ENCODE data around the gene SELENON.
A peak's percentile ranks its signal among the peaks of the same experiment; 100 is the strongest.

The SELENON gene

GRCh38 chr1:25770541-25771220, 29.3 kb upstream of the SELENON start:
- DNase-seq, result no peak

DNA sequence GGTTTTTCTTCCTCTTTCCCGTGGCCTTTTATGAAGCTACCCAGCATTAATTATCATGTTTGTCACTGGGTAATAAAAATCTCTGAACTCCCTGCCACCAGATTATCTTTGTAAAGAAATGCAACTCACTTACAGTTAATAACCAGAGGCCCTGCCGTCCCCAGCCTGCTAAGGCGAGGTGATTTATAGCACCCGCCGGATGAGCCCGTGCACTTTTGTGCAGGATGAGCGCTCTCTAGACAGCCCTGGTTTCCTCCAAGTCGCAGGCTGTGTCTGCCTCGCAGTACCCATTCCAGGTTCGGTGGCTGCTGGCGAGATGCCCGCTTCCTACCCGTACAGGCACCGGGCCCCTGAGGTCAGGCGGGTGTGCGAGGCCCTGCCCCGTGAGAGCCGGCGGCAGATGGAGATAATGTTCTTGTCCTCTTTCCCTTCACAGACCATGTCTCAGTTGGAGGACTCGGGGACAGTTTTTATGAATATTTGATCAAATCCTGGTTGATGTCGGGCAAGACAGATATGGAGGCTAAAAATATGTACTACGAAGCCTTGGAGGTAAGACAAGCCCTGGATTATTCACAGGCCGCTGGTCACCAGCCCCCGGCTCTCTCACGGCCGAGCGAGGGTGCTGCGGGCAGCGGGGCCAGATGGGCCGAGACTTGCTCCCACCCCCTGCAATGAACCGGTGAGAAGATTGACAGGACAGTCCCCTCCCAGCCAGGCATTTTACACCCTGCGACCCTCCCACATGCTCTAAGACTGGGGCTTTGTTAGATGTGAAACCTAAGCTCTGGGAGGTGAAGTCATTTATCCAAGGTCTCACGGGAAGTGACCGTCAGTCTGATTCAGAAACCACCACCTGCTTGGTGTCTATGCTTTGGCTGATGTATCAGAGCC, 28.5 kb upstream of the SELENON start:
- DNase-seq, result no peak

- DNase-seq, result no peak
These were observed 27.8 kb upstream of the SELENON start for GRCh38 chr1:25772164-25772563.

- DNase-seq, result no peak
These were observed 27.2 kb upstream of the SELENON start for GRCh38 chr1:25772692-25773245.

- DNase-seq, result no peak
These were observed 26.4 kb upstream of the SELENON start for GRCh38 chr1:25773441-25774125.

DNA sequence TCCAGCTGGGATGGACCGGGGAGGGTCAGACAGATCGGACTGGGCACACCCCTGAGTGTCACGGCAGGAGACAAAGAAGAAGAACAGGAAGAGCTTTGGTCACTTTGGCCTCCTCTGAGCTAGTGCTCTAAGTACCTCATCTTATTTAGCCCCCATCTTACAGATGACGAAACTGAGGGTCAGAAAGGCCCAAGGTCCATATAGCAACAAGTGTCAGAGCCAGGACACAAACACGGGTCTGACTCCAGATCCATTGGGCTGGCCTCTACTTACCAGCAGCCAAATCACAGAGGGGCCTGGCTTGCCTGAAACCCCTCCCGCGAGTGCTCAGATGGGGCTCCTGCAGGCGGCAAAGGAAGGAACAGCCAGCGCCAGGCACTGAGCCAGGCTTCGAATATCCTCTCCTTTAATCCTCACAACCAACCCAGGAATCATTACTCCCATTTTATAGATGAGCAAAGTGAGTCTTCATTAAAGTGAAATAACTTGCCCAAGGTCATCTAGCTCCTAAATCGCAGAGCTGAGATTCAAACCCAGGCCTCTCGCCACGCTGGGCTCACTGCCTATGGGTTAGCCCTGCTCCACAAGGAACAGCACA, 25.7 kb upstream of the SELENON start:
- DNase-seq, result no peak

- peak; percentile 83 for DNase-seq
These were observed 24.8 kb upstream of the SELENON start for GRCh38 chr1:25774921-25775771.

DNA sequence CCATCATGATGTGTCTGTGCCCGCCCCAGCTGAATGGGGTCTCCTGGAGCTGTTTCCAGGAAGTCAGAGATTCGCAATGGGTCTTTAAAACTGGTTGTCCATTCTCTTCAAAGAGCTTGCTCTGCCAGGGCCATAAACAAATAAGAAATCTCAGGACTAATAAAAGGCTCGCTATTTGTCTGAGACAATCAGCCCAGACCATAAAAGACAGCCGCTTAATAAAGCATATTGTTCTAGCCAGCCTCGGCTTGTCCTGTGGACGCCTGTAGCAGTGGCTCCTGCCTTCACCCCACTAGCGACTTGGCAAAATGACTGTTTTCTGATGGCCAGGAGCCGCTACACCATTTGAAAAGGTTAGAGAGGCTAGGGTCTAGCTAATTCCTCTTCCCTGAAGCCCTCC, 20.6 kb upstream of the SELENON start:
- DNase-seq, result no peak

GRCh38 chr1:25779894-25780293, 20.1 kb upstream of the SELENON start:
- DNase-seq, result no peak

DNA sequence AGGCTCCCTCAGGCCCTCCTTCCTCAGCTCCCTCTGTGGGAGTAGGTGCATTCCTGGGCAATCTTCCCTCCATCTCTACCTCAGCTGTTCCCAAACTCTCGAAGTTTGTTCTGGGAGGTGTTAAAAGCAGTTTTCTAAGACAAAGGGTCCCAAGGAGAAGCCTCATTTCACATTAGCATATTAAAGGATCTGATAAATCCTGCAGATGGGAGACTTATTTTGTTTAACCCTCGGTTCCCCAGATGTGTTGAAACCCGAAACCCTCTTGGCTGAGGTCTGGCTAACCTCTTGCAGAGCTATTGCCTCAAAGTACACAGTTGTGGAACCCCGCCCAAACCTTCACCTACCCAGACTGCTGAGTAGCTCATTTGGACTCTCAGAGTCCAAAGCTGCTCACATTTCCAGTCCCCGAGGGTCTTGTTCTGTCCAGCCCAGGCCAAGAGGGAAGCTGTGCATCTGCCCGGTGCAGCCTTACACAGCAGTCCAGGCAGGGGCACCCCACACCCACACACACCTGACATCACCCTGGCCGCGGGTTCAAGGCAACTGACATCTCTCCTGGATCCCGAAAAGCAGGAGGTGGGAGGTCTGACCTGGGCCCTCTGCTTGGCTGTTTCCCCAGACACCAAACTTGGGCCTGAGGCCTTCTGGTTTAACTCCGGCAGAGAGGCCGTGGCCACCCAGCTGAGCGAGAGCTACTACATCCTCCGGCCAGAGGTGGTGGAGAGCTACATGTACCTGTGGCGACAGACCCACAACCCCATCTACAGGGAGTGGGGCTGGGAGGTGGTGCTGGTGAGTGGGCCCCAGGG, 19.5 kb upstream of the SELENON start:
- DNase-seq, result no peak

DNA sequence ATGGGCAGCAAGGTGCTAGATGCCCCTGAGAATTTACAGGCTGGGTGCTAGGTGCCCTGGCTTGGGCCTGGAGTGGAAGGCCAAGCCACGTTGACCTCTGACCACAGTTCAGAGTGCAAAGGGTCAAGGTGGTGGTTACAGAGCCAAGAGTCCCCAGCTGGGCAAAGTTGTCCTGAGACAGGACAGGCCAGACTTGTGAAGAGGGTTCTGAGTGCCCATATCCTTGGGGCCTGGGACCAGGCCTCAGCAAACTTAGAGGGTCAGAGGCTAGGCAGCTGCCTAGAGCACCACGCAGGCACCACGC, 18.9 kb upstream of the SELENON start:
- no peak for DNase-seq

GRCh38 chr1:25782608-25783201, 17.3 kb upstream of the SELENON start:
- no peak for DNase-seq

GRCh38 chr1:25784575-25785051, 15.4 kb upstream of the SELENON start:
- no peak for DNase-seq

GRCh38 chr1:25785333-25786067, 14.5 kb upstream of the SELENON start:
- no peak for DNase-seq

GRCh38 chr1:25786887-25787759, 12.9 kb upstream of the SELENON start:
- DNase-seq, result no peak

DNA sequence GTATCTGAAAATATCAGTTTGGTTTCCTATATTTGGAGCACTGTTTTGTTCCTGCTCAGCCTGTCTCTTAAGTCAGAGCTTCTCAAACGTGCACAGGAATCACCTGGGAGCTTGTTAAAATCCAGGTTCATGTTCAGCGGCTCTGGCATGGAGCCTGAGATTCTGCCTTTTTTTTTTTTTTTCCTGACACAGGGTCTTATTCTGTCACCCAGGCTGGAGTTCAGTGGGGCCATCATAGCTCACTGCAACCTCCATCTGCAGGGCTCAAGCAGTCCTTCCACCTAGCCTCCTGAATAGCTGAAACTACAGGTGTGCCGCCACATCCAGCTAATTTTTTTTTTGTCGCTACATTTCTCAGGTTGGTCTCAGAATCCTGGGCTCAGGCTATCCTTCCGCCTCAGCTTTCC, 12.2 kb upstream of the SELENON start:
- DNase-seq, result no peak

DNA sequence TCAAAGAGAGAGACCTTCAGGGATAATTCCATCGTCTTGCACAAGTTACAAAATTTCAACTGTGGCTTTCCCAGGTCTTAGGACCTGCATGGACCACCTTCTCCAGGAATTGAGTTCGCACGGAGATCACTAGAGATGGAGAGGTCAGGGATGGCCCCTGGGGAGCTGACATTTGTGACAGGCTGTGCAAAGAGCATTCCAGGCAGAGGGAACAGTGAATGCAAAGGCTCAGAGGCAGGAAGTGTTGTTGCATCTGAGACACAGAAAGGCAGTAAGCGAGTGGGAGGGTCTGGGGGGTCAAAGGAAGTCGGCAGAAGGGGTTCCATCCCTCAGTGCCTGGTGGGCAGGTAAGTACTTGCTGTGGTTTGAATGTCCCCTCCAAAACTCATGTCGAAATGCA, 9.5 kb upstream of the SELENON start:
- DNase-seq, result no peak

DNA sequence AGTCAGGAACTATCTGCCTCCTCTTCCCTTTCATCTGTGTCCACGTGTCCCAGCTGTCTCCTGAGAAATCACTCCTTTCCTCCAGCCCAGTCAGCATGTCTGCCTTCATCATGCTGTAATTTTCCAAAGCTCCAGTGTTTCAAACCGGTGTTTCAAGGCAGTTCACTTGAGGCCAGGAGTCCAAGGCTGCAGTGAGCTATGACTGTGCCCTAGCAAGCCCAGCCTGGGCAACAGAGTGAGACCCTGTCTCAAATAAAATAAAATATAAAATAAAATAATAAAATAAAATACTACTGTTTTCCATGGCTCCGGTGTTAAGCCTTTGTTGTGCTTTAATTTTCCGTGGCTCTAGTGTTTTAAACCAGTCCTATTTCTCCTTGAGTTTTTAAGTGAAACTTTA, 7.9 kb upstream of the SELENON start:
- no peak for DNase-seq

DNA sequence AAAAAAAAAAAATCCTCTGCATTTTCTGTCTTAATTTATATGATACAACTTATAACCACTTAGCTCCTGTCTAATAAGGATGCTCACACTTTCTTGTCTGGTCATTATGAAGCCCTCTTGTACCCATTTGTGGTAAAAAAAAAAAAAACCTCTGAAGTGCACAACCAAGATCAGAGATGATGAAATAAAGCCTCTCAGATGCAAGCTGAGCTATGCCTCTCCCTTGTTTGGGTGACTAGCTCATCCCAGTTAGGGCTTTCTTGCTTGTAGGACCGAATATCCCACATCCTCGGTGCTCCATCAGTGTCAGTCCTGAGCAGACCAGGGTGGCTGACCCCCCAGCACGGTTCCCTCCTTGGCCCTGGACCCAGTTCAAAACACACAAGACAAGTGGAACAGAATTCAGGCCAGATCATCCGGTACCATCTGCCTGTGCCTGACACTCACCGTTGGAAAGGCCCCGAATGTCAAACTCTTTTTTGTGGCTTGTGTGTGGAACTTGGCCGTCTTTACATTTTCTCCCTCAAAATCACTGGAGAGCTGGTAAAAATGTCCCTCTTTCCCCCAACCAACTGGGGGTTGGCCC, 6.3 kb upstream of the SELENON start:
- no peak for DNase-seq
